Fibroblast of skin of right quadriceps (primary cell): ENCODE measurements around the gene IL18RAP.

Experiments
- DNase-seq: peaks from one replicate; pipeline ENCODE4 v3.0.0-alpha.2; 2013

Gene IL18RAP

GRCh38 chr2:102460467-102460866, 37.5 kb downstream of the IL18RAP start:
- no peak for DNase-seq

- DNase-seq = no peak
Measured at GRCh38 chr2:102461188-102461587, 38.2 kb downstream of the IL18RAP start.

DNA sequence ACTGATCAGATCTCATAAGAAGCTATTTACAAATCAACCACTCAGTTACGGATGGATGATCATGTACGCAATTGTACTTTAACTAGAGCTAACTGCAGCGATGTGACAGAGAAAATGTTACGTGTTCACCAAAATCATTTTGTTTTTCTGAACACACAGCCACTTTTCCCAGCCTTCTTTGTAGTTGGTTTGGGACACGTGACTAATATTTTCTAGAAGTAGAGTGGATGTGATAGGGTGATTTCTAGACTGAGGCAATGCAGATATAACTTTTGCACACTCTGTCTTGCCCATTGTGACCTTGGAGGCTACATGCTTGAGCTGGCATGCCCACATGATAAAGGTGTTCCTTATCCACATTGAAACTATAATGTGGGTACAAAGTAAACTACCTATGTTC, 40.2 kb downstream of the IL18RAP start:
- DNase-seq = no peak

DNA sequence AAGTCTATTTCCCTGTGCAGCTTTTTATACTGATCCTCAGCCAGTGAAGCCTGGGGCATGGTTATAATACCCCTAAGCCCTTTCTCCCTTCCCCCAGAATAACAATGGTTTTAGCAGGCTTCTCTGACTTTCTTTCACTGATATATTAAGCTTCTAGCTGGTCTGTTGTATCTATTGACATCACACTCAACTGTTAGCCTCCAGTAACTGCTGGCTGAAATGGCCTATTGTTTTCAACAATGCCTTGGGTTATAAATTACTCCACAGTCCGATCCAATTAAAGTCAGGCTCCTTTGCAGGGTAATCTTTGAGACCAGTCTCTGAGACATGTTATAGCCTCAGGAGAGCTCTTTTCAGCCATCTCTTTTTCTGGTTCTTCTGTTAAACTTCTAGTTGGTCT, 47.2 kb downstream of the IL18RAP start:
- no peak for DNase-seq

DNA sequence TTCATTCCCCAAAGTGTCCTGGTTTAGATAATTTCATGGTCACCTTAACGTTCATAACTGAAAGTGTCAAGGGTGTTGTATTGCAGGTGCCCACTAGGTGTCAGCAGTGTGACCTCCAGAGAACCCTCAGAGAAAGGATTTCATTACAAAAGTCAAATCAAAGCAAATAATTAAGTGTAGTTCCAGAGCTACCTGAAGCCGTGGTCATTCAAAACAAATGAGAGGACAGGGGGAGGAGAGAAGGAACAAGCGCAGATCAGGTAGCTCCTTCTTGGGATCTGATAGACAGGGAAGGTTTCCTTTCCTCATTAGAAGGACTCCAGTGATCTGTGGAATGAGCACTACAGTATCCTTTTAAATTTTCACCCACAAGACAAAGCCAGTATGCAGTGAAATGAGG, 50.1 kb downstream of the IL18RAP start, which contains the start of gene SLC9A4:
SLC9A4 (plus strand) TSS at position 207 of the 400 bp plus-strand sequence. CDS start 534 bp downstream, outside the sequence.
- DNase-seq = peak; percentile 25

DNA sequence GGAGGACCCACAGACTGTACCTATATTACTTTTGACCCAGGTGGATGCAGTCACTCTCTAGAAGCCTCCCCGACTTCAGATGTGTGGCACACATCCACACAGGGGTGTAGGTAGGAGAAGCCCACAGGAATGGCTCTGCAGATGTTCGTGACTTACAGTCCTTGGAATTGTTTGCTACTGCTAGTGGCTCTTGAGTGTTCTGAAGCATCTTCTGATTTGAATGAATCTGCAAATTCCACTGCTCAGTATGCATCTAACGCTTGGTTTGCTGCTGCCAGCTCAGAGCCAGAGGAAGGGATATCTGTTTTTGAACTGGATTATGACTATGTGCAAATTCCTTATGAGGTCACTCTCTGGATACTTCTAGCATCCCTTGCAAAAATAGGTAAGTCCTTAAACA, 50.7 kb downstream of the IL18RAP start:
- no peak for DNase-seq

- DNase-seq = no peak
Measured at GRCh38 chr2:102474785-102475184, 51.8 kb downstream of the IL18RAP start.

- DNase-seq = no peak
Measured at GRCh38 chr2:102478686-102479470, 55.9 kb downstream of the IL18RAP start.

DNA sequence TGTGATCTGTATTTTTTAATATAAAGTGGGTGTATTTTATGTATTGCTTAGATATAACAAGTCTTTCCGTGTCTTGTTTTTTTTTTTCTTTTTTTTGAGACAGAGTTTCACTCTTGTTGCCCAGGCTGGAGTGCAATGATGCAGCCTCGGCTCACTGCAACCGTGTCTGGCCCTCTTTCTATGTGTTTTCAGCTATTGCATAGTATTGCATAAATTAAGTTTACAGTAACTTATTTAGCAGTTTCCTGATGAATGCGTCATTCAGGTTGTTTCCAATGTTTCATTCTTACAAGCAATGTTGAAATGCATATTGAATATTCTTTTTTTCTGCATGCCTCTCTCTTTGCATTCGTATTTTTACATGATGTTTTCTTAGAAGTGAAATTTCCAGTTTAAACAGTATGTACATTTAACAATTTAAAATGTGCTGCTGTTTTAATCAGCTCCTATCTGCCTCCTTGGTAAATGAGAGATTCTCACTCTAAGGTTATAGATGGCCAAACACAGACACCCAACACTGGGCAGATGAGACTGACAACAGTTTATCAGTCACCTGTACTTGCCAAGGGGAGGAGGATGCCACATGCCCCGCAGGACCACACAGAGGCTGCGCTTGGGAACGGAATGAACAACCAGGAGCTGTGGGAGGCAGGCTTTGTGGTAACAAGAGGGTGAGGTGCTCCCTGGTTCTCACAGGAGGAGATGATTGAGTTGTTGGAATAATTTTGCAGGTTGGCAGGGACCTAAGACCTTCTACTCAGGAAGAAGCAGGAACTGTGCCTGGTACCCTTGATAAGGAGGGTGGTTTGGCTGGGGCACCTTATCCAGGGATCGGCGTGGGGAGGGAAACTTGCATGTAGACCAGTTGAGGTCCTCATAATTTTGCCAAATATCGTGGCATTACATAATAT, 57.6 kb downstream of the IL18RAP start:
- DNase-seq = no peak

GRCh38 chr2:102481931-102482330, 59.0 kb downstream of the IL18RAP start:
- no peak for DNase-seq

DNA sequence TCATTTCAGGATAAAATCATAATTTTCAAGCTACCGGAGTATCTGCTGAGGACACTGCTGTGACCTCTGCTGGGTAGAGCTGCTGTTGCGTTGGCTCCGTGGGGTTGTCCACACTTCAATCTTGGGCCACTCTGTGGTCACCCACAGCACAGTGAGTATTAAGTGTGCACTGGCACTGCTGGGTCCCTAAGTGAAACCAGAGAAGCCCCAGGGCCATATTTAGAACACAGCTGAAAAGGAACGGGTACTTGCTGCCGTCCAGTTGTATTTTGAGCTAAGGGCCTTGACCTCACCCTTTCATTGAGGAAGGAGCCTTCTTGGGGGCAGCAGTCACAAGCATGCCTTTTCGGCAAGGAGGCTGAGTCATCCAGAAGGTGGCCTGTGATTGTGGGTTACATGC, 60.1 kb downstream of the IL18RAP start:
- no peak for DNase-seq

GRCh38 chr2:102484310-102485061, 61.5 kb downstream of the IL18RAP start:
- DNase-seq = no peak

GRCh38 chr2:102485147-102485785, 62.3 kb downstream of the IL18RAP start:
- DNase-seq = no peak

- DNase-seq = no peak
Measured at GRCh38 chr2:102486941-102487702, 64.2 kb downstream of the IL18RAP start.

DNA sequence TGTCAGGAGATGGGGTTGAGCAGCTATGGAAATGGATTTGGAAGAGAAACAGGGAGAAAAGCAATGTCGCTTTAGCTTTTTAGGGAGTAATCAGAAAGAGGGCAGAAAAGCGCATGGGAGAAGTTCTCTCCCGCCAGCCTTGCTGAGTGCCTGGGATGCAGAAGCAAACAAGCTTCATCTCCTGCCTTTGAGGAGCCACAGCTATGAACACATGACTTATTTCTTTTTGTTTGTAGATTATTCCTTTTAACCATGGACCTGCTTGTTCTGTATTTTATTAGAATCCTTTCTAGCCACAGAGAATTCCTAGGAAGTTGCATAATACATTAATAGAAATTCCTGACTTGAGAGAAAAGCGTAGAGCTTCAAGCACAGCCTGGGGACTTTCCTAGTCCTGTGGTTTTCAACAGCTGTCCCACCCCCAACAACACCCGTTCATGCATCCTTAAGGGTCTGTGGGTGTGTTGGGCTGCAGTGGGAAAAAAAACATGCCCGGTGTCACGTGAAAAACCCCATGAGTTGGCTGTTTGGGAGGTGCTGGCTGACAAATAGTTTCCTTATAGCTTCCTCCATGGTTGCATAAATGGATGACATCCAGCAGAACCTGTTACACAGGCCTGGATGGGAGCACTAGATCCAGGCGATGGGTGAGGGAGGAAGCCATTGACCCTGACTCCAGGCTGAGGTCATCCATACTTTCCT, 65.0 kb downstream of the IL18RAP start:
- peak; percentile 93 for DNase-seq

GRCh38 chr2:102489646-102490045, 66.7 kb downstream of the IL18RAP start:
- no peak for DNase-seq

DNA sequence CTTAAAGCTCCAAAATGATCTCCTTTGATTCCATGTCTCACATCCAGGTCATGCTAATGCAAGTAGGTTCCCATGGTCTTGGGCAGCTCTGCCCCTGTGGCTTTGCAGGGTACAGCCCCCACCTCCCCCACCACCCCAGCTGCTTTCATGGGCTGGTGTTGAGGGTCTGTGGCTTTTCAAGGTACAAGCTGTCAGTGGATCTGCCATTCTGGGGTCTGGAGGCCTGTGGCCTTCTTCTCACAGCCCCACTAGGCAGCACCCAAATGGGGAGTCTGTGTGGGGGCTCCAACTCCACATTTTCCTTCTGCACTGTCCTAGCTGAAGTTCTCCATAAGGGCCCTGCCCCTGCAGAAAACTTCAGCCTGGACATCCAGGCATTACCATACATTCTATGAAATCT, 69.0 kb downstream of the IL18RAP start:
- no peak for DNase-seq

DNA sequence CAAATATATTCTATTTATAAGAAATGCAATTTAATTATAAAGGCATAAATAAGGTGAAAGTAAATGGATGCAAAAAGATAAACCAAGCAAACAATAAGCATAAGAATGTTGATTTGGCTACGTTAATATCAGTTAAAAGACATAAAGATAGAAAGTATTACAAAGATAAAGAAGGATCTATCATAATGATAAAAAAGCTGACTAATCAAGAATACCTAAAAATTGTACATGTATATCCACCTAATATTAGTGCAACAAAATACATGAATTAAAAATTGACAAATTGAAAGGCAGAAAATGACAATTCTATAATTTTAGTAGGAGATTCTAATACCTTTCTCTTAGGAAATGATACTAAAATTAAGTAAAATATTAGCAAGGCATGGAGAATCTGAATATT, 71.6 kb downstream of the IL18RAP start:
- DNase-seq = no peak

- DNase-seq = no peak
Measured at GRCh38 chr2:102498414-102498813, 75.5 kb downstream of the IL18RAP start.

GRCh38 chr2:102499558-102499957, 76.6 kb downstream of the IL18RAP start:
- DNase-seq = no peak
